HL-60 (cell line): ENCODE measurements around the gene ATP10A.

Source experiments
- DNase-seq, 2 experiments: peaks; one replicate each; pipeline ENCODE4 v3.0.0-alpha.2; 2010 to 2020; ENCODE audit warnings: low read depth in 1 of 2, low spot score in 1 of 2
- H3K27ac ChIP-seq: fragments of 250-450 bp; sonication (Bioruptor Pico); replicated peaks from 2 replicates; pipeline ENCODE4 v1.5.1; 2020; ENCODE audit warnings: mild to moderate bottlenecking, moderate library complexity
- H3K27me3 ChIP-seq: fragments of 250-450 bp; sonication (Bioruptor Pico); 2 replicates; pipeline ENCODE4 v1.5.1; 2021; ENCODE audit warnings: mild to moderate bottlenecking, moderate library complexity; ENCODE audit not compliant: insufficient read depth, poor library complexity, severe bottlenecking
- H3K4me3 ChIP-seq: replicated peaks from 2 replicates; pipeline ENCODE4 v1.5.1; 2011; ENCODE audit warnings: mild to moderate bottlenecking, control low read depth, low read length; ENCODE audit not compliant: insufficient read depth
- GABPA ChIP-seq: IDR thresholded peaks from 2 replicates; pipeline ENCODE4 v1.6.1; 2012; ENCODE audit warnings: low read depth
- POLR2AphosphoS5 ChIP-seq: IDR thresholded peaks from 2 replicates; pipeline ENCODE4 v1.6.1; 2012; ENCODE audit warnings: low read depth
- SPI1 ChIP-seq: IDR thresholded peaks from 2 replicates; pipeline ENCODE4 v1.6.1; 2012; ENCODE audit warnings: low read depth, mild to moderate bottlenecking, borderline replicate concordance
- TF ChIP-seq, protein P1 (sequence below): IDR thresholded peaks from one replicate; pipeline ENCODE4 v1.5.1; 2011; ENCODE audit warnings: low read length, control low read depth, inconsistent platforms; ENCODE audit not compliant: insufficient read depth
- TF ChIP-seq, protein P2 (sequence below): IDR thresholded peaks from 2 replicates; pipeline ENCODE4 v1.6.1; 2012; ENCODE audit warnings: low read depth; ENCODE audit not compliant: insufficient replicate concordance

ATP10A gene

DNA sequence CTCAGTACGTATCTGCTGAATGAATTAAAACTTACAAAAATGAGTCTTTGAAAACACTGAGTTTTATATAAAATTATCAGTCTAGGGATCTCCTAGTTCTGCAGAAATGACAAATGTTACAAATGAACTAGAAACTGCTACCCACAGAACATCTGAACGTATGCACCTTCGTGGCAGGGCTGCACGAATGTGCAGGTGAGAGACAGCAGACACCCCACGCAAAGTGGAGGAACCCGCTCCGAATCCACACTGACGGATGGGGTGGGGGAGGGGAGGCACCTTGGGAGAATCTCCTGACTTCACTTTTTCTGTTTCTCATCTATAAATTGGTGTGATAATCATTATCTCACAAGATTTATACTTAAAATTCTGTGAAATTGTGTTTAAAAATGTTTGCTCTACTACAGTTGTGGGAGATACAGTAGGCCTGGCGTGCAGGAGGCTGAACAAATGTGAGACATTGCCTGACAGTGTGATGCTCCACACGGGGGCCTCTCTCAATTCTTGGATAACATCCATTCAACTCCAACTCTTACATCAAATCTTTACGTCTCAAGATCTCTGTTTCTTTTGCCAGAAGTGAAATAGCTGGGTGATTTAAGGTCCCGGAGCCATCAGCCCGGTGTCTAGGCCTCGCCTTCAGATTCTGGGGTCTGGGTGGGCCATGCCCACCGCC lies 86.9 kb downstream of the ATP10A start:
- no peak for TF ChIP-seq SPI1
- TF ChIP-seq POLR2AphosphoS5 = no peak
- TF ChIP-seq, protein P1, sequence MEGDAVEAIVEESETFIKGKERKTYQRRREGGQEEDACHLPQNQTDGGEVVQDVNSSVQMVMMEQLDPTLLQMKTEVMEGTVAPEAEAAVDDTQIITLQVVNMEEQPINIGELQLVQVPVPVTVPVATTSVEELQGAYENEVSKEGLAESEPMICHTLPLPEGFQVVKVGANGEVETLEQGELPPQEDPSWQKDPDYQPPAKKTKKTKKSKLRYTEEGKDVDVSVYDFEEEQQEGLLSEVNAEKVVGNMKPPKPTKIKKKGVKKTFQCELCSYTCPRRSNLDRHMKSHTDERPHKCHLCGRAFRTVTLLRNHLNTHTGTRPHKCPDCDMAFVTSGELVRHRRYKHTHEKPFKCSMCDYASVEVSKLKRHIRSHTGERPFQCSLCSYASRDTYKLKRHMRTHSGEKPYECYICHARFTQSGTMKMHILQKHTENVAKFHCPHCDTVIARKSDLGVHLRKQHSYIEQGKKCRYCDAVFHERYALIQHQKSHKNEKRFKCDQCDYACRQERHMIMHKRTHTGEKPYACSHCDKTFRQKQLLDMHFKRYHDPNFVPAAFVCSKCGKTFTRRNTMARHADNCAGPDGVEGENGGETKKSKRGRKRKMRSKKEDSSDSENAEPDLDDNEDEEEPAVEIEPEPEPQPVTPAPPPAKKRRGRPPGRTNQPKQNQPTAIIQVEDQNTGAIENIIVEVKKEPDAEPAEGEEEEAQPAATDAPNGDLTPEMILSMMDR = no peak
- TF ChIP-seq GABPA = no peak
- TF ChIP-seq, protein P2, sequence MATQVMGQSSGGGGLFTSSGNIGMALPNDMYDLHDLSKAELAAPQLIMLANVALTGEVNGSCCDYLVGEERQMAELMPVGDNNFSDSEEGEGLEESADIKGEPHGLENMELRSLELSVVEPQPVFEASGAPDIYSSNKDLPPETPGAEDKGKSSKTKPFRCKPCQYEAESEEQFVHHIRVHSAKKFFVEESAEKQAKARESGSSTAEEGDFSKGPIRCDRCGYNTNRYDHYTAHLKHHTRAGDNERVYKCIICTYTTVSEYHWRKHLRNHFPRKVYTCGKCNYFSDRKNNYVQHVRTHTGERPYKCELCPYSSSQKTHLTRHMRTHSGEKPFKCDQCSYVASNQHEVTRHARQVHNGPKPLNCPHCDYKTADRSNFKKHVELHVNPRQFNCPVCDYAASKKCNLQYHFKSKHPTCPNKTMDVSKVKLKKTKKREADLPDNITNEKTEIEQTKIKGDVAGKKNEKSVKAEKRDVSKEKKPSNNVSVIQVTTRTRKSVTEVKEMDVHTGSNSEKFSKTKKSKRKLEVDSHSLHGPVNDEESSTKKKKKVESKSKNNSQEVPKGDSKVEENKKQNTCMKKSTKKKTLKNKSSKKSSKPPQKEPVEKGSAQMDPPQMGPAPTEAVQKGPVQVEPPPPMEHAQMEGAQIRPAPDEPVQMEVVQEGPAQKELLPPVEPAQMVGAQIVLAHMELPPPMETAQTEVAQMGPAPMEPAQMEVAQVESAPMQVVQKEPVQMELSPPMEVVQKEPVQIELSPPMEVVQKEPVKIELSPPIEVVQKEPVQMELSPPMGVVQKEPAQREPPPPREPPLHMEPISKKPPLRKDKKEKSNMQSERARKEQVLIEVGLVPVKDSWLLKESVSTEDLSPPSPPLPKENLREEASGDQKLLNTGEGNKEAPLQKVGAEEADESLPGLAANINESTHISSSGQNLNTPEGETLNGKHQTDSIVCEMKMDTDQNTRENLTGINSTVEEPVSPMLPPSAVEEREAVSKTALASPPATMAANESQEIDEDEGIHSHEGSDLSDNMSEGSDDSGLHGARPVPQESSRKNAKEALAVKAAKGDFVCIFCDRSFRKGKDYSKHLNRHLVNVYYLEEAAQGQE = no peak
- Histone ChIP-seq H3K27me3 (no peaks in the 10 kb centered on the region), H3K27ac (no peak overlapping the region), H3K4me3 (no peak overlapping the region)
- no peak for DNase-seq

DNA sequence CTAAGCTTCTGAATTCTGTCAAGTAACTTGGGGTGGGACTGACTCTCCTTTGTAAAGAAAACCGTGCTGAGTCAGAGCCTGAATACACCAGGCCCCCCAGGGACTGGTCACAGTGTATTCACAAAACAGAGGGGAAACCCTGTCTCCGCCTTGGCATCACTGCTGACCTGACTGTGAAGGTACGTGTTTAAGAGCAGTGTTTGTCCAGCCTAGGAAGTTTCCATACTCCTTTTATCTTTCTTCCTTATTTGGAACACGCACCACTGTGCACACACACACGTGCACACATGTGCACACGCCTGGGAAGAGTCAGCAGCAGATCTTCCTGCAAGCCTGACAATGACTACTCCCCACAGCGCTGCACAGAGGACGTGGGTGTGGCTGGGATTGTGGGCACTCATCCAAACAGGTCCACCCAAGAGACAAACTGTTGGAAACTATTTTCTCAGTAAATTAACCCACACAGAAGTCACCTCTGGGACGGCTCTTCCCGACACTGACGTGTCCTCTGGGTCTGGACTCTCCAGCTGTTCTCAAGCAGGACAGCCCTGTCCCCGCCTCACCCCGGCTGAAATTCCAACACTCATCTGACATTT lies 87.7 kb downstream of the ATP10A start:
- no peak overlapping the region for H3K4me3 ChIP-seq
- H3K27me3 ChIP-seq = no peaks in the 10 kb centered on the region
- no peak for TF ChIP-seq GABPA
- H3K27ac ChIP-seq = no peak overlapping the region
- no peak for DNase-seq

DNA sequence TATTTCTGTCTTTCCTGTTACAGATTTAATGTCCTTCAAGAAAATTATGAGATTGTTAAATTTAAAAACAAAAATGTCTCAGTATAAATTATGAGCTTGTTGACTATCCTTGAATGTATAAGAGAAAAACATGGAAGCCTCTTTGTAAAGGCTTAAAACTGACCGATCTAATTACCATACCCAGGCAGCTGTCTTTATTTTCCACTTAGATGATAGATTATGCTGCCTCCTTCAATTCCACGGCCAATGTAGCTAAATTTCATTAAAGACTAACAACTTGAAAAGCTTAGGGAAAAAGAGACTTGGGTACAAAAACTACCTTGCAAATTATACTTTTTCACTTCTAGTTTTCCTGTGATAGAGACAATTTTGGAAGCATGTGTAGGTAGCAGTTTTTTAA lies 88.3 kb downstream of the ATP10A start:
- H3K27me3 ChIP-seq = no peaks in the 10 kb centered on the region
- no peak for TF ChIP-seq GABPA
- TF ChIP-seq, protein P1 = no peak
- H3K4me3 ChIP-seq = no peak overlapping the region
- no peak for DNase-seq
- H3K27ac ChIP-seq = no peak overlapping the region

DNA sequence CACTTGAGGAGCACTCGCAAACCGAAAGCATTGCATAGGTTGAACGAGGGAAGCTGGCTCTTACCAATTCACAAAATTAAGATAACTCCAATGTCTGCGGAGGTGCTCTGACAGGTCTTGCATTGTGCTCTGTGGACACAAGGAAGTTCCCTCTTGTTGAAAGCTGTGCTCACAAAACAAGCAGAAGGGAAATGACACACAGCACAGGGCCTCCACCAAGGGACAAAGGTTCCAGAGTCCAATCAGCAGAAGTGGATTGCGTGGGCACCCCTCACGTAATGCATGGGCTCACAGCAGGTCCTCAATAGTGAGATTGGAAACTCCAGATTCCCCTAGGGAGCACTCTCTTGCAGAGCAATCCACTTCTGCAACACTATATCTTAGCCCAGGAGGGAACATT lies 89.9 kb downstream of the ATP10A start:
- DNase-seq = no peak
- no peak overlapping the region for H3K27ac ChIP-seq
- no peak overlapping the region for H3K4me3 ChIP-seq
- TF ChIP-seq SPI1 = no peak
- TF ChIP-seq POLR2AphosphoS5 = no peak
- TF ChIP-seq, protein P2 = no peak
- TF ChIP-seq, protein P1 = no peak
- H3K27me3 ChIP-seq = no peaks in the 10 kb centered on the region
